Right ventricle myocardium inferior (tissue), 1 donor: ENCODE measurements around the gene RHBG. TPM values are rescaled to one million over a fixed set of nuclear protein-coding genes. Genes with fewer than 3 reads are reported as not detected.

ENCODE experiments used
- ATAC-seq: fragments of 200-7000 bp; cut with Tn5 transposase; one replicate; pipeline ENCODE4 v1.9.1; 2020; ENCODE audit warnings: mild to moderate bottlenecking, moderate library complexity
- DNase-seq: peaks from one replicate; pipeline ENCODE4 v3.0.0; 2021; ENCODE audit errors: missing footprints
- intact Hi-C: fragments of 100-400 bp; cut with DNase I; formaldehyde crosslinking; loops from one replicate; pipeline ENCODE4 v1.11.0; 2022
- total RNA-seq: library from RNA; stranded (reverse); fragmentation: NEBNext Ultra II Directional; extraction: Animal tissue kit (Norgen Biotek cat#: 25700); gene quantifications from one replicate; pipeline ENCODE4 v1.2.1, GENCODE V29; 2021
- donor health status: DM: no; HTN: yes; CAD: no; lungs with severe emphysema.

RHBG gene
- total RNA-seq, 1 donor from 2014 or later: not detected

GRCh38 chr1:156400191-156400935 lies 31.4 kb downstream of the RHBG start:
- intact Hi-C loops: no loop called here
- no peak for DNase-seq
- ATAC-seq: no peak

DNA sequence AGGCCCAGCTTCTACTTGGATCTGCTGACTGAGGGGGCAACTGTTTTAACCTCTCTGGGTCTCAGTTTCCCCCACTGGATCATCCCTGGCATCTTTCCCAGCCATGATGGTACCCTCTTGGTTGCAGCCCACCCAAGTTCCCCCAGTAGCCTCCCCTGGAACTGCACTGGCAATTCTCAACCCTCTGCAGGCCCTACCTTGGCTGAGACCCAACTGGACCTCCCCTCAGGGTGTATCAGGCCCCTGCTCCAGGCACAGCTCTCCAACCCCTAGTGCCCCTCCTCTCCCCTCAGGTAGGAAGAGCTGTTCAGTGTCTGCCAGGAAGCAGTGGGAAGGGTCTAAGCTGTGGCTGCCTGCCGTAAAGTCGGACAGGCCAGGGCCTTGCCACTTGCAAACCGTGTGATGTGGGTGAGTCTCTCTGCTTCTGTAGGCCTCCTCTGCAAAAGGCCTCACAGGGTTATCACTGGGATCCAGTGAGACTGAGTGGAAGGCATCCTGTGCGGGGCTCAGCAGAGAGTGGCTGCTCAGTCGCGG lies 32.1 kb downstream of the RHBG start:
- intact Hi-C loops: no loop called here
- DNase-seq: no peak
- ATAC-seq: no peak

DNA sequence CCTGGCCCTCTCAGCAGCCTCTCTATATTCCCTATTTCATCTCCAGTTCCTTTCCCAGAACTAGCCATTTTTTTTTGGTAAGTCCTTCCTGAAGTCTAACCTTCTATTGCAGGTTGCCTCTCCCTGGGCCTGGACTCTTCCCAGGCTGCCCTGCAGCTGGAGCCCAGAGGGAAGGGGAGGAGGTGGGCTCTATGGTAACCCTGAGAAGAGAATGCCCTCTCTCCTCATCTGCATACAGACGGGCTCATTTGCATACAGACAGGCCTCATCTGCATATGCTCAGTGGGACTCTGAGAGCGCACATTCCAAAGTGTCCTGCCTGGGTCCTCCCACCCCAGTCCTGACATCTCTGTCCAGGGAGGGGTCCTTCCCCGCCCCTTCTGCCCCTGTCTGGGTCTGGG lies 32.7 kb downstream of the RHBG start:
- intact Hi-C loops: no loop called here
- DNase-seq (no peak), ATAC-seq (no peak)

- DNase-seq (no peak), ATAC-seq (no peak)
- intact Hi-C loops: no loop called here
Observed at GRCh38 chr1:156402331-156403020, 33.5 kb downstream of the RHBG start.

- ATAC-seq (no peak), DNase-seq (no peak)
- intact Hi-C loops: no loop called here
Observed at GRCh38 chr1:156405670-156406069, 36.7 kb downstream of the RHBG start.

DNA sequence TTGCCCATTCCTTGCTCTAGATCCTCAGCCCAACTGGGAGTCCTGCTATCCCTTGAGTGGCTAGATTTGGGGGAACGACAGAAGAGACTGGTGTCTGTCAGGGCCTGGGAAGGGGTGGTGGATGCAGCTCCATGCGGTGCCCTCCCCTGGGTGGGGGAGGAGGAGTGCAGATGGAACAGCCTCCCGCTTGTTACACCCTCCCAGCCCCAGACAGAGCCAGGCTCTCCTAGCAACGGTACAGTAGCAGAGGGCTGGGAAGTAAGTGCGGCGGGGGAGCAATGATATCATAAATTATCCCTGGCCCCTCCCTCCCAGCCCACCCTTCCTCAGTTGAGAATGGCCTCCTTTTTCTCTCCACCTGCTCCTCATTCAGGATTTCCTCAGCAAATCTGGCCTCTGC lies 37.2 kb downstream of the RHBG start:
- ATAC-seq (no peak), DNase-seq (no peak)
- intact Hi-C loops: no loop called here

GRCh38 chr1:156407344-156407743 lies 38.3 kb downstream of the RHBG start:
- ATAC-seq: no peak
- DNase-seq: no peak
- intact Hi-C loops: no loop called here

GRCh38 chr1:156407760-156408159 lies 38.7 kb downstream of the RHBG start:
- intact Hi-C loops: no loop called here
- DNase-seq (no peak), ATAC-seq (no peak)

- DNase-seq (no peak), ATAC-seq (no peak)
- intact Hi-C loops: no loop called here
Observed at GRCh38 chr1:156409439-156409838, 40.4 kb downstream of the RHBG start.

DNA sequence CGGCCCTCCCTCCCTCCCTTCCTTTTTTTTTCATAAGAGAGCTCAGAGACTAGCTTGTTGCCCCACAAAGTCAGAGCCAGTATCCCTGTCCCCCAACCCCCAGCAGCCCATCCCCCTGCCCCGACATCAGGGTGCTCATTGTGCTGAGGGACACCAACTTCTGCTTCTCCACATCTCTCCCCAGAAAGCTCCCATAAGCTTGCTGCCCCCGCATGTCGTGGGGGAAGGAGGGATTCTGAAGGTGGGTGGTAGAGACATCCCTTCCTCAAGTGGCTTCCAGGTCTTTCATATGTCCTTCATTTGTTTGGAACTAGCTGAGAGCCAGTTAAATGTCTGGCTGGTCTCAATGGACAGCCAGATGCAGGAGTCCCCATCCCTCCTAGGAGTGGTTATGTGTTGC lies 41.2 kb downstream of the RHBG start:
- ATAC-seq (no peak), DNase-seq (no peak)
- intact Hi-C loops: no loop called here

DNA sequence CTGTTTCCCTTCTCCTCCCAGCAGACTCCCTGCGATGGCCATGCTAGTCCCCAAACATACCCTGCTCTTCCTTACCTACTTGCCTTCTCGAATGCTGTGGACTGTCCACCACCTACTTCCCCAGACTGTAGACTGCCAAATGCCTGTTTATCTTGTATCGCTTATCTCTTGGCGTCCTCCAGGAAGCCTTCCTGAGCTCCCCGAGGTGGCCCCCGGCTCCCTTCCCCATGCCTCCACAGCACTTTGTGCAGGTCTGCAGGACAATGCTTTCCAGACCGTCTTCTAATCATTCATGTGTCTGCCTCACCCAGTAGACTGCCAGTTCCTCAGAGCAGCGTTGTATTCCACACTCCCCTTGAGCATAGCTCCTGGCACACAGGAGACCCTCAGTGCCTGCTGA lies 41.7 kb downstream of the RHBG start:
- ATAC-seq (no peak), DNase-seq (no peak)
- intact Hi-C loops: no loop called here

DNA sequence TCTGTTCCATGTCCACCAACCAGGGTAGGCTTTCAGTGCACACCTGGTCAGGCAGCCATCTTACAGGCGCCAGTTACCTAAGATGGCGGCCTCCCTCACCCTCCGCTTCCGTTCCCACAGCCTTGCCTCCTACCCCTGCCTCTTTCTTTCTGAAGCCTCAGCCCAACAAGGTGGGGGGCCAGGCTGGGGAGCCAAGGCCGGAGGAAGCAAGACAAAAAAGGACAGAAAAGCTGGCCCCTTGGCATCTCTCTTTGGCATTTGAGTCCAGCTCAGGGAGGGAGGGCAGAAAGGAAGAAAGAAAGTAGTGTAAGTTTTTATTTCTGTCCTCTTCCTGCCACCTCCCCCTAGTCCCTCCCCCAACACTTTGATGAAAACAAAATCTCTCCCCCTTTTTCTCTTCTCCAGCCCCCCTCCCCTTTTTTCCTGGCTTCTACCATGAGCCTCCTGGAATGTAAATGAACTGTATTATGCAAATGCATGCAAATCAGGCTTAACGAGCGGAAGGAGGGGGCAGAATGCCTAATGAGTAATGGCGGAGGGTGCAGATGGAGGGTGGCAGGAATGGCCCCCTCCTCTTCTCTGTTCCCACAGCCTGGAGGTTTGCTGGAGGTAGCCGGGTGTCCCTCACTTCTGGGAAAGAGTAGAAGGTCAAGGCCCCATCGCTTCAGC lies 43.8 kb downstream of the RHBG start:
- intact Hi-C loops: no loop called here
- ATAC-seq (no peak), DNase-seq (no peak)

DNA sequence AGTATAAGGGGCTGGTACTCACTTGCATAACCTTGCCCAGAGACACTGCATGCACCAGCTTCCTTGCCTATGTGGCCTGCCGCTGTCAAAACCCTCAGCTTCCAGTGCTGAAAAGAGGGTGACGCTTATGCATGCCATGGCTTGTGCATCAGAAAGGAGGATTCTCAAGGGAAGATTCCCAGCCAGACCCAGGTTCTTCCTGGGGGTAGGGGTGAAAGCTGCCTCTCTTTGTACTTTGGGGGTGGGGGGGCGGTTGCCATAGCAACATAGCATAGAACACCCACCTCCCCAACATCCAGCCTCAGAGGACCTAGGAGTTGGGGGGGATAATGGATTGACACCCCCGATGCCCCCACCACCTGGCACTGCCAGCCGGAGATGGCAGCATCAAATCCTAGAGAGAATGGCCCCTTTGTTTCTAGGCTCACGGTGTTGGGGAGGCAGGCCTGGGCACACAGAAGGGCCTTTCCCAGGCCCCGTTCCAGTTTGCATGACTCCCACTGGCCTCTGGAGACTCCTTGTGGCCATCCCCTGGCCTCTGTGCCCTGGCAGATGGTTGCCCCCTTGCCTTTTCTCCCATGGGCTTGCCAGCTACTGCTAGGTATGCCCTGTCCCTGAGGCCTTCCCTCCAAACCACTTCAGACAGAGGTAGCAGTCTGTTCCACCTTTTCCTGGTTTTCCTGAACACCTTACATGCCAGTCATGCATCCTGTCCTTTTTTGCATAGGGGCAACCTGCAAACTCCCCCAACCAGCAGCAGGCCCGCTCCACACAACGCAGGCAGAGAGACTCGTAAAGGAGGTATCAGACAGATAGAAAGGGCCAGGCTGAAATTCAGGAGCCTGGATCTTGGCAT lies 44.6 kb downstream of the RHBG start:
- no peak for DNase-seq
- ATAC-seq: no peak
- intact Hi-C loops: no loop called here

- no peak for ATAC-seq
- no peak for DNase-seq
- intact Hi-C loops: no loop called here
Observed at GRCh38 chr1:156414461-156415064, 45.6 kb downstream of the RHBG start.

DNA sequence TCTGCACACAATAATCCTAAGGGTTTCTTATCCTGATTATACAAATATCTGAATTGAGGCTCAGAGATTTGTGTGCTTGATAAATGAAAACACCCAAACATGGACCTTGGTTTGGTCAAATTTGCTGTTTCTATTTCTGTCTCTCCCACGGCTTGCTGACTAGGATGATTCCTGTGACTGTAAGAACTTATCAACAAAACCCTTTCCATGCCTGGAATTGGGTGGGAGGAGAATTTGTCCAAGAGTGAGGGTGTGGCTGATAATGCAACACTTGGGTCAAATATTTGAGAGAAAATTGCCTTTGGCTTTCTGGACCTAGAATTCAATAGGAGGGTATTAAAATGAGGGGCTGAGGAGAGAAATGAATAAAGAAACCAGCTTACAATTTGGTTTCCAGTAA lies 48.0 kb downstream of the RHBG start:
- no peak for DNase-seq
- ATAC-seq: no peak
- intact Hi-C loops: no loop called here

DNA sequence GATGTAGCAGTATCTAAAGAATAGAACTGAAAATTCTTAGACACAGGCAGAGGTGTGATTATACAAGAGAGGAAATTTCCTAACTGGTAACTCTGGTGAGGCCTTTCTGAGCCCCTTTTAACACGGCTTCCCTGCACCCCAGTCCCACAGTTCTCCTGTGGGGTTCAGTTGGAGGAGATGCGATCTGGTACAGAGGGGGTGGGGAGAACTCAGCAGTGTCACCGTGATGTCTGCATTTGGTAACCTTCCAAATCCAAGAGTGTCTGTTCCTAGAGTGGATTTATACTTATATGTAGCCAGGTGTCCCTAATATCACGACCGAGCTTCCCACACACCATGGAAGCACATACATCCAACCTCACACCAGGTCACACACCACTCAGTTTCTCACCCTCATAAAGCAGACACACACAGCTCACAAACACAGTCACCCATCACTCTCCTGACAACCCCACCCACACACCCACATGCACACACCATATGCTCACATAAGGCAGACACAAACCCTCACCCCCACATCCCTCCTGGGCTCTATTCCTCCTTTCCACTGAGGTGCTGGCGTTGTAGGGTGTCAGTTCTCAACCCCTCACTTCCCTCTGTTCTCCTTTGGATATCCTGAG lies 48.5 kb downstream of the RHBG start:
- ATAC-seq: no peak
- DNase-seq: no peak
- intact Hi-C loops: no loop called here

DNA sequence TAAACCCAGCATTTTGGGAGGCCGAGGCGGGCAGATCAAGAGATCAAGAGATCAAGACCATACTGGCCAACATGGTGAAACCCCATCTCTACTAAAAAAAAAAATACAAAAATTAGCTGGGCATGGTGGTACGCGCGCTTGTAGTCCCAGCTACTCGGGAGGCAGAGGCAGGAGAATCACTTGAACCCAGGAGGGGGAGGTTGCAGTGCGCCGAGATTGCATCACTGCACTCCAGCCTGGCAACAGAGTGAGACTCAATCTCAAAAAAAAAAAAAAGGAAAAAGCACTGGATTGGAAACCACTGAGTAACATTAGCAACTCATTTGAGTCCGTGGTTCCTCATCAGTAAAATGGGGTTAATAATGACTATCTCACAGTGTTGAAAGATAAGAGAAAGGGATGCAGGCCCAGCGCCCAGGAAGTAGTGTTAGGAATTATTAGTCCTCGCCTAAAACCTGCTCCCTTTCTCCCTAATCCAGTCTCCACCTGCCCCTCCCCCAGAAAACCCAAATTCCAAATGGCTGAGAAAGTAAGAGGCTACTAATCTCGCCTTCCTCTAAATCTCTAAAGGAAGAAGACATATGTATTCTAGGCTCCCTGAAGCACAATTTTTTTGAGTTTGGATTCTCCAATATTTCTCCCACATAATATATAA lies 49.5 kb downstream of the RHBG start:
- no peak for ATAC-seq
- intact Hi-C loops: no loop called here
- DNase-seq: no peak

DNA sequence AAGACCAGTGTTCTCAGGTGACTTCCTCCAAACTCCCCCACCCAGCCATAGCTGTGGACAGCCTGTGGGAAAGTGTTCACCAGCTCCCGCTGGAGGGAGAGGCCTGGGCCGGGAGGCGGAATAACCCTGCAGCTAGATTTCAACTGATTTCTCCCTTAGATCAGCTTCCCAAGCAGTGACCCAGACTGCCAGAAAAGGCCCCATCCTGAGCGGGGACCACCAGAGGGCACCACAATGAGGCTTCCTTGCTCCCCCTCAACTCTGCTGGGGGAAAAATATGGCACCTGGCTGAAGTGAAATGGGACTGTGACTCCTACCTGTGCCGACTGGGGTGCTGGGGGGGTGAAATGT lies 50.8 kb downstream of the RHBG start:
- ATAC-seq (no peak), DNase-seq (no peak)
- intact Hi-C loops: no loop called here
